Lower leg skin (tissue), 3 donors: ENCODE results near the gene UNC5C.

ENCODE experiments used
- CTCF ChIP-seq, 3 donors: fragments of 450-650 bp; IDR thresholded peaks; one replicate each; pipeline ENCODE4 v1.5.1; 2016; ENCODE audit warnings: antibody characterized with exemption in 3 of 3, mild to moderate bottlenecking in 3 of 3, moderate library complexity in 2 of 3
- POLR2A ChIP-seq, 2 donors: fragments of 450-650 bp; IDR thresholded peaks; one replicate each; pipeline ENCODE4 v1.6.1; 2016 to 2017; ENCODE audit warnings: antibody characterized with exemption in 2 of 2, mild to moderate bottlenecking in 1 of 2, moderate library complexity in 1 of 2

GRCh38 chr4:95394752-95395306 lies 153.9 kb downstream of the UNC5C start:
- TF ChIP-seq CTCF (IDR thresholded peaks at IDR 0.05) (no peak), POLR2A (IDR thresholded peaks at IDR 0.05) (no peak)
